Endometrial microvascular endothelial cells (primary cell): ENCODE data around the gene LHPP. TPM values are rescaled to one million over a fixed set of nuclear protein-coding genes. Genes with fewer than 3 reads are reported as not detected.

Source experiments
- in situ Hi-C: cut with HindIII; loops from 2 replicates; pipeline ENCODE4 v1.10.0; 2017; ENCODE audit warnings: low sequenced_read_pairs, low pct_unique_long_range_greater_than_20kb; ENCODE audit errors: inconsistent ontology term
- total RNA-seq: library from RNA; depleted of rRNA; stranded (reverse); fragments of >200 nt; gene quantifications from one replicate; pipeline ENCODE4 v1.2.3, GENCODE V29; 2015; ENCODE audit errors: inconsistent ontology term

Gene LHPP
- total RNA-seq, 1 donor from 2014 or later: 12.3 TPM

DNA sequence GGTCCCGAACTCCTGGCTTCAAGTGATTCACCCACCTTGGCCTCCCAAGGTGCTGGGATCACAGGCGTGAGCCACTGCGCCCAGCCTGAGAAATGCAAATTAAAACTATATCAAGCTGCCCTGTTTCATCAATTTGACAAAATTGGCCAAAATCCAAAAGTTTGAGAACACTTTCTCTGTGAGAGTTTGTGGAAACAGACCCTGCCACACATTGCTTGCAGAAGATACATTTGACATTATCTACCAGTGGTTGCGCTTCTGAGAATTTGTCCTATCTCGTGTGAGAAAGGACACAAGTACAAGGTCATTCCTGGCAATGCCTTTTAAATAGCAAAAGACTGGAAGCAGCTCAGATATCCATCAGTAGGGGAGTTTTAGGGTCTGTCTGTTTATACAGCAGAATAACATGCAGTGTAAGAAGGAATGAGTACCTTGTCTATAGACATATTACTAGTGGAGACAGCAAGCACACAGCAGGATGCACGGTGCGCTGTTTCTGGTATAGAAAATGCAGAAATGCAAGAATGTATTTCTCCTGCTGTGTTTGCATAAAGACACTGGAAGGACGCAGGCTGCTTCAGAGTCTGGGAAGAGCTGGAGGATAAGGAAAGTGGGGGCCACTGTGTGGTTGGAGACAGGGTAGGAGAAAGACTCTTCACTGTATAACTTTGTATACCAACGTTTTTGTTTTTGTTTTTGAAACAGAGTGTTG, 4.3 kb downstream of the LHPP start:
- in situ Hi-C loops: no loop called here

DNA sequence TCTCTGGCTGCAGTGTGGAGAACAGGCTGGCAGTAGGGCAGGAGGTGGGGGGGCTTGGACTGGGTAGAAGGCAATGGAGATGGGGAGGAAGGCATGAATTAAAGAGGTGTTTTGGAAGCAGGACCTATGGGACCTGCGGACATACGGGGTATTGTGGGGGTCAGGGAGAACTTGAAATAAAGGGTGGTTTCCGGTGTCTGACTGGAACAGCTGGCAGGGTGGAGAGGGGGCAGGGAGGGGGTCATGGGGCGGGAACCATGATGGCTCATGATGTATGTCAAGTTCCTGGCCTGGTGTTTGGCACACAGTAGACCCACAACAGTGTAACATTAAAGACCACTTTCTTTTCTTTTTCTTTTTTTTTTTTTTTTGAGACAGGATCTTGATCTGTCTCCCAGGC, 5.5 kb downstream of the LHPP start:
- in situ Hi-C loops: no loop called here

DNA sequence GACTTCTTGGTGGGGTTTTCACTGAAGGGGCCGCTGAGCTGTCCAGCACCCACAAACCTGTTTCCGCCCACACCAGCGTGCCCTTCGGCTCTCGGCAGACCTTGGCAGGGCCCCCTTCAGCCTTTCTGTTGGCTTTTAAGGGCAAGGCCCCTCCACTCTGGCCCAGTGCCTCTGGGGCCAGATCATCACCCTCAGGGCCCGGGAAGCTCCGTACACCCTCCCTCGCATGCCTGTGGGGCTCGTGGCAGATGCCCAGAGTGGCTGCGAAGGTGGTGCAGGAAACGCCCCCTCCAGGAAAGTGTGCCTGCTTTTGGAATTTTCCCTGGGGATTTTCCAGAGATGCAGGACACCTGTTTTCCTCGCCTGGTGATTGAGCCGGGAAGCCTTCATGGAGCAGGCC, 7.0 kb downstream of the LHPP start:
- in situ Hi-C loops: no loop called here

DNA sequence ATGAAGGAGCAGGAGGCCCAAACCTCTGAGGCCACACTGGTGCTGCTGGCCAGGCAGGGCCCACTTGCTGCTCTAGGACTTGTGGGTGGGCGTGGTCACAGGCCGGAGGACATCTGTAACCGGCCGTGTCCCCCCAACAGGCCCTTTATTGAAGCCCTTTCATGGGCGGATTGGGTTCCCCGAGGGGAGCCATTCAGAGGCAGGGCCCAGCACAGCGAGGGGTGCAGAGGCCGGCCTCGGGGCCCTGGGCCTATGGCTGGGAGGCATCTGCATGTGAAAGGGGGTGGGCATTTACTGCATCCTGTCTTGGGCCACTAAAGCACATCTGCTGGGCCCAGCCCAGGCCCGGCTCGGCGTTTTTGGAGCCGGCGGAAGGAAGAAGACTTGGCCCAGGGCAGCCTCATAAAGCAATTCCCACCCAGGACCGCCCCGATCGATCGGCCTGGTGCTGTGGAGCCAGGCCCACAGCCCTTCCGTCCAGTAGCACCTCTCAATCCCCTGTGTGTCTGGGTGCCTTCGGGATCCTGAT, 8.4 kb downstream of the LHPP start:
- in situ Hi-C loops: no loop called here

DNA sequence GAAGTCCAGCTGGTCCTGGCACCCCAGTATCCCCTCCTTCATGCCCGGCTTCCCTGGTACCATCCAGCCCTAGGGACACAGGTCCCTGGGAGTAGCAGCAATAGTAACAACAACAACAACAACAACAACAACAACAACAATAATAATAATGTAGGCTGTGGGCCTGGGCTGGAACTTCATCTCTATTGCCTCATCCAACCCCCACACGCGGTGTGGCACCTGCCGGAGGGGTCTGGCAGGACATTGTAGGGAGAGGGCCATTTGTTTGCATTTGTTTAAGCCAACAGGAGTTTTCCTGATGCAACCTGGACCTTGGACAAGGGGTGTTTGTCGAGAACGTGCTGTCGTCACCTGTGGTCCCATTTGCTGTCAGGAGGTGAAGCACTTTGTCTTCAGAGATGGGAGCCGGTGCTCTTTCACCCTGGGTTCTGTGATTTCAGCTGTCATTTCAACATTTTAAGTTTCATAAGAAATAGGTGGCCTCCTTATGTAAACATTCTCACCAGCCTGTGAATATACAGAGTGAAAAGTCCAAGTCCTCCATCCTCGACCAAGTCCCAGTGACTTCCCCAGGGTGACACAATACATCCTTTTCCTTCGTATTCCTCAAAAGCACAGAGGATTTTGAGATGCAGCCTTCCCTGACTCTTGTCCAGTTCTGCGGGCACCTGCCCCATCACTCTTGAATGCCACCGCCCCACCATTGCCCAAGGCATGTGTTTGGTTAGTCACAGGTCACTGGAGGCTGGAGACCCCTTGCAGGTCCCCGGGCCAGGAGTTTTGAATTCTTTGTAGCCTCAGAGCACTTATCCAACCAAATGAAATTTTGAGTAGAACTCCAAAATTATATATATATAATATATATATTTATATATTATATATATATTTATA, 9.2 kb downstream of the LHPP start:
- in situ Hi-C loops: no loop called here

DNA sequence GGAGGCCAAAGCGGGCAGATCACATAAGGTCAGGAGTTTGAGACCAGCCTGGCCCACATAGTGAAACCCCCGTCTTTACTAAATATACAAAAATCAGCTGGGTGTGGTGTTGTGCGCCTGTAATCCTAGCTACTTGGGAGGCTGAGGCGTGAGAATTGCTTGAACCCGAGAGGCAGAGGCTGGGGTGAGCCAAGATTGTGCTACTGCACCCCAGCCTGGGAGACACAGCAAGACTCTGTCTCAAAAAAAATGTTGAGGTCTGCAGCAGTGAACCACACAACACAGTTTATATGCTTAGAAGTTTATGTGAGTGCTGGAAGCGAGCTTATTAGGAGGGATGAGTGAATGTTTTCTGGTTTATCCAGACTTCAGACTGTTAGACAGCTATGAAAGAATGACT, 10.4 kb downstream of the LHPP start:
- in situ Hi-C loops: no loop called here

DNA sequence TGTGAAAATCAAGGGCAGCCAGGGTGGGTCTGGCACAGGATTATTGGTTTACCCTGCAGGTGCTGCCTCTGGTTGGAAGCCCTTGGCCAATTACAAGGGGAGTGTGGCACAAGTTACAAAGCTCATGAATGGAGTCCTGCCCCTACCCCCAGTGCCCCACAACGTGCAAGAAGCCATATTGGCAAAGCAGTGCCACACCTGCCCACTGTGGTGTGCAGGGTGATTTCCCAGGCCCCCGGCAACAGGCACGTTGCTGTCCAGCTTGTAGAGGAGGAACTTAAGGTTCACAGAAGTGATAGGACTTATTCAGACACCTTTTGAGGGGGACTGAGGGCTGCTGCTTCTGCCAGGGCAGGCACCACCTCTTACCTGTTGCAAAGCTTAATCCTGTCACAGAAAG, 11.4 kb downstream of the LHPP start:
- in situ Hi-C loops: no loop called here

DNA sequence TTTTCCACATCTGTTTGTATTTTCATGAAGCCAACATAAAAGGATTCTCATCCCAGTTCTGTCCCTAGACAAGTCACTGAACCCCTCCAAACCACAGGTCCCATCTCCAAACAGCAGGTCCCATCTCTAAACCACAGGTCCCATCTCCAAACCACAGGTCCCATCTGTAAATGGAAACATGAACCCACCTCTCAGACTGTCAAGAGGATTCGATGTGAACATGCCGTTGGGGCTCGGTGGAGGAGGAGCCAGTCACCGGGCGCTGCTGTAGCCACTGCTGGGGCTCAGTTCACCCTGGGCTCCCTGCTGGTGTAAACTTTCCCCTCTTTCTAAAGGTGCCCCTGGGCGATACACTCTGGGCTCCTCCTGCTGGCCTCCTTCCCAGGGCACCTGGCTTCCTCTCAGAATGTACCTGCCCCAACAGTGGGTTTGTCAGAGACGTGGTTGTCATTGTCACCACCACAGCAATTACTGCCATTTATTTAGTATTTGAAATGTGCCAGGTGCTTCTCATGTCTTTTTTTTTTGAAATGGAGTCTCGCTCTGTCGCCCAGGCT, 13.0 kb downstream of the LHPP start:
- in situ Hi-C loops: no loop called here

DNA sequence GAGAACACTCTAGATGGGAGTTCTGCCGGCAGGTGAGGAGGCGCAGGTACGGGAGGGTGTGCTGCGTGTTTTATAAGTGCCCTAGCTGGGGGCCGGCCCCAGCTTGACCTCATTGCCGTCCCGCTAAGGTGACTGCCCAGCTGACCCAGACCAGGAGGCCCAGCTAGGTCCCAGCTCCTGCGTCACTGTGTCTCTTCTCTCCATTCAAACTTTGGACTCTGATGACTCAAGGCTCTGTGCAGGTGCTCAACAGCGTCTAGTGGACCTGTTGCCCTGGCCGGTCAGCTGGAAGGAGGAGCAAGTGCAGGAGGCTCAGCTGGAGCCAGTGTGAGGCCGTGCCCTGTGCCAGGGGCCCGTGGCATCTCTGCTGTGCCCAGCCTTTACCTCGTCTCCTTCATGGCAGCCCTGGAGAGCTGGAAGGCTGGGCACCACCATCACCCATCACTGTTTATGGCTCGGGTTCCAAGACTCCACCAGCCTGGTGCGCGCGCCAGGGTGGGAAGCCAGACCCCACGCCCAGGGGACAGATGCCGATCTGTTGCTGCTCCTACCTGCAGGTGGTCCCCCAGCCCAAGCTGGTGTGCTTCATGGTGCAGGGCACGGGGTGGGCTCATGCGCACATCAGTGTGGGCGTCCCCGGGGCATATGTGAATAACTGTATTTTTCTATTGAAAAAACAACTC, 14.6 kb downstream of the LHPP start:
- in situ Hi-C loops: no loop called here

DNA sequence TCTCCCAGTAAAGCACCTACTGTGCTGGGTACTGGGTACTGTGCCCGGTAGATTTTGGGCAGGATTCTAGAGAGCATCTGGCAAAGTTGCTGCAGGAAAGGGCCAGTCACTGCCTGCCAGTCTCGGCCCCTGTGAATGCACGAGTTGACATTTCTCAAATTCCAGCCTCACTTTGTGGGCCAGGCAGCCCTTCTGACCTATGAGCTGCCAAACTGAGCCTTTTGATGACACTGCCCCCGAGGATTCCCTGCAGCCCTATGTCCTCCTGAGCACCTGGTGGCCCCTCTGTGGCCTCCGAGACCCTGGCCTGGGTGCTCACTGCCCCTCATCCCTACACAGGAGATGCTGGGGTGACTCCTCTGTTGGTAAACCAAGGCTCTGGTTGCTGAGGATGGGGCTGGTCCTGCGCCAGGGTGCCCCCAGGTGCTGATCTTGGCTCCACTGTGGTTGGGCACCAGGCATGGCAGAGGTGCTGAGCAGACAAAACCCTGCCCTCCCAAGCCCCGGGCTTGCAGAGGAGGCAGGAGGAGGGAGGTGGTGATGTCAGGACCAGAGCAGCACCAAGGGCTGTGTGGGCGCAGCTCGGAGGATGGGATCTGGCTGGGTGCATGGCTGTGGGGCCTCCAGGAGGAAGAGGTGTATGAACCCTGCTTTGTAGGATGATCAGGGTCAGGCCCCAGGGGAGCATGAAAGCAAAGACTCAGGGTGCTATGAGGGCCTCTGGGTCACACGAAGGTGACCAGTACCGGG, 16.2 kb downstream of the LHPP start:
- in situ Hi-C loops: no loop called here

DNA sequence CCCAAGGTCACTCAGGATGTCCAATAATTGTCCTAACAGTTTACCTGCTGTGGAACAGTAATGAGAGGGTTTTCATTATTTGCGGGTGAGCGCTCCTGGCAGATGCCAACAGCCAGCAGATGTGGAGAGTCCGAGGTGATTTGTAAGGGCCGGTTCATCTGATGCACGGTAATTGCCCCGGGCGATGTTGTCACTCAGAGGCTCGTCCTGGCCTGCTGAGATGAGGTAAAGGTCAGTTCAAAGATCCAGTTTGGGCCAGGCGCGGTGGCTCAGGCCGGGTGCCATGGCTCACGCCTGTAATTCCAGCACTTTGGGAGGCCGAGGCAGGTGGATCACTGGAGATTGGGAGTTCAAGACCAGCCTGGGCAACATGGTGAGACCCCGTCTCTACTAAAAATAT, 16.9 kb downstream of the LHPP start:
- in situ Hi-C loops: no loop called here

DNA sequence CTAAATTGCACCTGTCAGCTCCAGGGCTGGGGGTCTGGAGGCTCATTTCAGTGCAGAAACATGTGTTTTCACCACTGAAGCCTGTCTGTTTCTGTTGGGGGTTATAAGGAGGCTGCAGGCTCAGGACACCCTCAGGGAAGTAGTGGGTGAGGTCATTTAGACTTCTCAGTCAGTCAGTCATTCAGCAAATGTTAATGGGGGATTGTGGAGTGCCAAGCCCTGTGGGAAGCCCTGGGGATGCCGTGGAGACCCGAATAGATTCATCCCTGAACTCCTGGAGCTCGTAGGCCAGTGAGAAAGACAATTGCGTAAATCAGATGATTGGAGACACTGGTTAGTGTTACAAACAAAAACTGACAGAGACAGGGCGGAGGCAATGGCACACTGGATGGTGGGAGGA, 19.2 kb downstream of the LHPP start:
- in situ Hi-C loops: no loop called here

DNA sequence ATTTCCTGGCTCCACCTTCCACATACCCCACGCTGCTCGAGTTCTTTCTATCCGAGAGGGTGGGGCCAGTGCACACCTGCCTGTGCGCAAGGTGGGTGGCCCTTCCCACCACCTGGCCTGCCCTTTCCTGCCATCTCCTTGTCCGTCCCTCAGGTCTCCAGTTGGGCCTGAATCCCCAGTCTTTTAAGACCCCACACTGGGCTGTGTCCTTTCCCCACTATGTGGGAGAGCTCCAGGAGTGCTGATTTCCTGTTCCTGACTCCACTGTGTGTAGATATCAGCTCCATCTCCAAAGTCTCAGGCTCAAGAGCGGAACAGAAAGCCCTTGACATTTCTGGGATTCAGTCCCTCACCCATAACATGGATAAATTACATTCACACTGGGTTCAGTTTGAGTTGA, 20.1 kb downstream of the LHPP start:
- in situ Hi-C loops: no loop called here

DNA sequence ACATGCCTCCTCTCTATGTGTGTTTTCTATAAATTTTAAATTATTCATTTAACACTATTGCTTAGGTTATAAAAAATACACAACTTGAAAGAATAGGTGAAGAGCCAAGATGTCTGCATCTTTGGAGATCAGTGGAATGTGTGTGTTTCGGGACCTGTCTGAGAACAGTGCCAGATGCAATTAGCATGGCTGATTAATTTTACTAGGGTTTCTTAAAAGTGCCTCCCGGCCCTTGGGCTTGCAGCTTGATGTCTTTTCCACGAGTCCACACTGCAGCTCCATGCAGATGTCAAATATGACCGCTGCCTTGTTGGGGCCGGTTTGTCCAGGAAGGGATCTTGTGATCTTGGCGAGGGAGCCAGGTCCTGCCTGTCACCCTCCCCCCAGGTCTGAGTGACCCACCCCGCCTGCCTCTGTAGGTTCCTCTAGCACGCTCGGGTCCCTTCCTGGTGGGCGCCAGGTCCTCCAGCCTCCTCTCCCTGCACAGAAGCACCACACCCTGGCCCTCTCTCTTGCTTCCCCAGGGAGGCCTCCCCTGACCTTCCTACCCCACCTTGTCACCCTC, 20.7 kb downstream of the LHPP start:
- in situ Hi-C loops: no loop called here

DNA sequence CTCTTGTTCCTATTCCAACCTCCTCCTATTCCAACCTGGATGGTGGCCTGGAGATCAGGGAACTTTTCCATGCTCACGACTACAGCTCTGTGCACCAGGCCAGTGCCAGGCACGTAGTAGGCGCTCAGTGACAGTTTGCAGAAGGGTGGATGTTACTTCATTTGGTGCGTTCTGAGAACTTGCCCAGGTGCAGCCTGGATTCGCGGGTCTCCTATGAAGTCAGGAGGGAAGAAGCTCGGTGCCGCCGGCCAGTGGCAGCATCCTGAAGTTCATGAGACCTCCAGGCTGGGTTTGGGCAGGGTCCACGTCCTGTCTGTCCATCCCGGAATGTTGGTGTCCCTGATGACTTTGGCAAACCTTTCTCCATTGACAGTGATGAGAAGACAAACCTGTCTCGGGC, 21.3 kb downstream of the LHPP start:
- in situ Hi-C loops: no loop called here

DNA sequence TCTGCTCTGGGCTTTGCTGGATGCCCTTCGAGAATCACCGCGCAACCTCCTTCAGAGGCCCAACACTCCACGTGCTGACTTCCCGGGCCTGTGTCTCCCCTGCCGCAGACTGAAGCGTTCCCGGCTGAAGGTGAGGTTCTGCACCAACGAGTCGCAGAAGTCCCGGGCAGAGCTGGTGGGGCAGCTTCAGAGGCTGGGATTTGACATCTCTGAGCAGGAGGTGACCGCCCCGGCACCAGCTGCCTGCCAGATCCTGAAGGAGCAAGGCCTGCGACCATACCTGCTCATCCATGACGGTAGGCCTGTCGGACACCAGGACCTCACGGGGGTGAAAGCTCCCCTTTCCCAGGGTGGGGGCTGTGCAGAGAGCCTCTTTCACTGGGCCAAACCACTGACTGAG, 22.4 kb downstream of the LHPP start:
- in situ Hi-C loops: no loop called here

DNA sequence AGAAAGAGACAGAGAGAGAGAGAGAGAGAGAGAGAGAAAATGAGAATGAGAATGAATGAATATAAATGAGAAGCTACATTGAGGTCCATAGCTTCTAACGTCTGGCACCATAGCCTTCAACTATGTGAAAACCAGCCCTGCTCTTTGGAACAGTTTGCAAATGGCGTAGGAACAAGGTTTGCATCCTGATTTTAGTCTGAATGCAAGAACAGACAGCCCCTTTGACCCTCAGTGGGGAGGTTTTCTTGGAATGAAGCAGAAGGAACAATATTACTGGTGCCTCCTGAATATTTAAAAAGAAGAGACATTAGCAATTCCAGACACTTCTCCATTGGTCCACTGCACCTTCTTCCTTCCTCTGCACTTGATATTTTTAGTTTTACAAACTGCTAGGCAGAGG, 23.0 kb downstream of the LHPP start:
- in situ Hi-C loops: no loop called here

DNA sequence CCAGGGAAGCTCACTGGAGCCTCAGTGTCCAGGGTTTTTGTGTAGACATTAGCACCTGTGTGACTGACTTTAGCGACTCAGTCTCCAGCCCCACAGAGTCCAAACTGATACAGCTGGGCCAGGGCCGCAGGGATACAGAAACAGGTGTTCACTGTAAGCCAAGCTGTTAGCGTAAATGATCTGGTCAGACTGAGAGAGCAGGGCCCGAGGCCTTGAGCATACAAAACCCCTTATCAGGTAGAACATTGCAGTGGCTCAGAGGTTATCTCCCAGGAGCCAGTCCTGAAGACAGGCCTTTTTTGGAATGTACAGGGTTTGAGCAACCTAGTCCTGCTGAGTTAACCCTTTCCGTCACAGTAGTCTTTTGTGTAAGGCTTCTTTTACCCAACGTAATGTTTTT, 25.0 kb downstream of the LHPP start:
- in situ Hi-C loops: no loop called here
